OCI-LY3 (cell line): ENCODE results near the gene ZNF668.

Source experiments
- H2AFZ ChIP-seq: fragments of 200-600, 300-600 bp; shearing (Covaris generic); 2 replicates; pipeline ENCODE4 v1.6.0; 2014; ENCODE audit warnings: antibody characterized with exemption, low read depth, low read length
- H3K27ac ChIP-seq: fragments of 200-600, 300-600 bp; sonication (generic); 2 replicates; pipeline ENCODE4 v1.5.1; 2014; ENCODE audit warnings: mild to moderate bottlenecking, low read length, moderate library complexity, mixed read lengths
- H3K27me3 ChIP-seq: fragments of 200-600, 300-600 bp; sonication (generic); 2 replicates; pipeline ENCODE4 v1.6.1; 2014; ENCODE audit warnings: low read depth, low read length, mixed read lengths
- H3K36me3 ChIP-seq: fragments of 200-600, 300-600 bp; sonication (generic); replicated peaks from 2 replicates; pipeline ENCODE3; 2014; ENCODE audit warnings: low read depth, low read length, mixed read lengths
- H3K4me1 ChIP-seq: fragments of 300-600, 200-600 bp; sonication (generic); 2 replicates; pipeline ENCODE4 v1.6.1; 2014; ENCODE audit warnings: low read length, mixed read lengths
- H3K4me2 ChIP-seq: fragments of 200-600, 300-600 bp; sonication (generic); 2 replicates; pipeline ENCODE4 v1.6.1; 2014; ENCODE audit warnings: low read length, mixed read lengths
- H3K4me3 ChIP-seq: fragments of 300-600, 200-600 bp; sonication (generic); 2 replicates; pipeline ENCODE4 v1.5.1; 2014; ENCODE audit warnings: antibody characterized with exemption, mild to moderate bottlenecking, low read length, moderate library complexity
- H3K79me2 ChIP-seq: fragments of 300-600, 200-600 bp; shearing (Covaris generic); 2 replicates; pipeline ENCODE4 v1.6.1; 2014; ENCODE audit warnings: mild to moderate bottlenecking, low read length, mixed read lengths
- H3K9ac ChIP-seq: fragments of 300-600, 200-600 bp; shearing (Covaris generic); 2 replicates; pipeline ENCODE4 v1.6.0; 2014; ENCODE audit warnings: mild to moderate bottlenecking, low read length, moderate library complexity
- H3K9me3 ChIP-seq: fragments of 200-600, 300-600 bp; shearing (Covaris generic); 2 replicates; pipeline ENCODE4 v1.6.1; 2014; ENCODE audit warnings: low read length, mixed read lengths; ENCODE audit not compliant: insufficient read depth
- H4K20me1 ChIP-seq: fragments of 200-600, 300-600 bp; sonication (generic); 2 replicates; pipeline ENCODE4 v1.6.1; 2016; ENCODE audit warnings: low read length, mixed read lengths; ENCODE audit not compliant: insufficient read depth
- CTCF ChIP-seq: fragments of 200-600, 300-600 bp; sonication (generic); IDR thresholded peaks from 2 replicates; pipeline ENCODE4 v1.5.1; 2014; ENCODE audit warnings: antibody characterized with exemption, low read length, low read depth
- EZH2phosphoT487 ChIP-seq: fragments of 200-600 bp; shearing (Covaris generic); IDR thresholded peaks from 2 replicates; pipeline ENCODE4 v1.6.1; 2018; ENCODE audit warnings: antibody characterized with exemption, mixed run types, low read depth

ZNF668 gene

GRCh38 chr16:31063843-31064611 lies 10.0 kb downstream of the ZNF668 start:
- H2AFZ ChIP-seq, result no peak overlapping the region
- H3K4me1 ChIP-seq, result no peaks in the 10 kb centered on the region
- peaks cover 16% of the 10 kb centered on the region for H3K36me3 ChIP-seq
- H3K9ac ChIP-seq, result no peak overlapping the region
- H3K4me2 ChIP-seq, result no peak overlapping the region
- H3K79me2 ChIP-seq, result peaks cover 22% of the 10 kb centered on the region
- H3K4me3 ChIP-seq, result no peak overlapping the region
- H4K20me1 ChIP-seq, result 0 out of 2 replicates have a peak, but pooled peaks cover 2% of the 10 kb centered on the region
- TF ChIP-seq CTCF, result no peak
- TF ChIP-seq EZH2phosphoT487, result no peak
- H3K27me3 ChIP-seq, result no peaks in the 10 kb centered on the region
- no peak overlapping the region for H3K27ac ChIP-seq
- no peaks in the 10 kb centered on the region for H3K9me3 ChIP-seq

GRCh38 chr16:31063495-31063842 lies 10.6 kb downstream of the ZNF668 start:
- H3K4me1 ChIP-seq, result no peaks in the 10 kb centered on the region
- H3K36me3 ChIP-seq, result peaks cover 16% of the 10 kb centered on the region
- H4K20me1 ChIP-seq, result 0 out of 2 replicates have a peak, but pooled peaks cover 2% of the 10 kb centered on the region
- H3K9ac ChIP-seq, result no peak overlapping the region
- H3K27me3 ChIP-seq, result no peaks in the 10 kb centered on the region
- no peaks in the 10 kb centered on the region for H3K9me3 ChIP-seq
- H3K27ac ChIP-seq, result no peak overlapping the region
- no peak overlapping the region for H3K4me3 ChIP-seq
- H2AFZ ChIP-seq, result no peak overlapping the region
- TF ChIP-seq EZH2phosphoT487, result no peak
- no peak for TF ChIP-seq CTCF
- peaks cover 18% of the 10 kb centered on the region for H3K79me2 ChIP-seq
- H3K4me2 ChIP-seq, result no peak overlapping the region

GRCh38 chr16:31061813-31062440 lies 12.1 kb downstream of the ZNF668 start:
- H3K4me2 ChIP-seq, result no peak overlapping the region
- no peak overlapping the region for H2AFZ ChIP-seq
- H4K20me1 ChIP-seq, result no peaks in the 10 kb centered on the region
- H3K27me3 ChIP-seq, result no peaks in the 10 kb centered on the region
- peaks cover 10% of the 10 kb centered on the region for H3K79me2 ChIP-seq
- no peaks in the 10 kb centered on the region for H3K9me3 ChIP-seq
- H3K4me1 ChIP-seq, result no peaks in the 10 kb centered on the region
- H3K9ac ChIP-seq, result no peak overlapping the region
- no peak overlapping the region for H3K27ac ChIP-seq
- H3K4me3 ChIP-seq, result no peak overlapping the region
- peaks cover 16% of the 10 kb centered on the region for H3K36me3 ChIP-seq
- TF ChIP-seq EZH2phosphoT487 (no peak), CTCF (no peak)

GRCh38 chr16:31061126-31061812 lies 12.8 kb downstream of the ZNF668 start:
- no peak overlapping the region for H3K27ac ChIP-seq
- no peaks in the 10 kb centered on the region for H3K4me1 ChIP-seq
- TF ChIP-seq CTCF, result no peak
- TF ChIP-seq EZH2phosphoT487, result no peak
- no peaks in the 10 kb centered on the region for H3K9me3 ChIP-seq
- no peaks in the 10 kb centered on the region for H3K27me3 ChIP-seq
- no peaks in the 10 kb centered on the region for H4K20me1 ChIP-seq
- no peak overlapping the region for H3K4me2 ChIP-seq
- H3K4me3 ChIP-seq, result no peak overlapping the region
- H2AFZ ChIP-seq, result no peak overlapping the region
- peaks cover 16% of the 10 kb centered on the region for H3K36me3 ChIP-seq
- H3K9ac ChIP-seq, result no peak overlapping the region
- H3K79me2 ChIP-seq, result peaks cover 4% of the 10 kb centered on the region
